Liver (tissue), 3 donors: Measurements from ENCODE around the gene MAPKAPK2.

Source experiments
- EGR1 ChIP-seq, 2 donors: IDR thresholded peaks; 2 replicates each; pipeline ENCODE4 v1.6.1; 2016 to 2018; ENCODE audit warnings: antibody characterized with exemption in 2 of 2, low read depth in 2 of 2
- GABPA ChIP-seq, 2 donors: IDR thresholded peaks in 1 of 2; conservative IDR thresholded peaks in 1 of 2; 2 replicates each; pipeline ENCODE4 v1.6.1; 2016; ENCODE audit warnings: antibody characterized with exemption in 2 of 2, mild to moderate bottlenecking in 1 of 2, moderate library complexity in 1 of 2
- HNF4A ChIP-seq, 2 donors: conservative IDR thresholded peaks; 2 replicates each; pipeline ENCODE4 v1.6.1; 2016; ENCODE audit warnings: antibody characterized with exemption in 2 of 2, mild to moderate bottlenecking in 2 of 2
- RAD21 ChIP-seq, 2 donors: IDR thresholded peaks; 2 replicates each; pipeline ENCODE4 v1.6.1; 2016; ENCODE audit warnings: antibody characterized with exemption in 2 of 2, mild to moderate bottlenecking in 2 of 2
- SP1 ChIP-seq: IDR thresholded peaks from 2 replicates; pipeline ENCODE4 v1.6.1; 2018; ENCODE audit warnings: antibody characterized with exemption, mild to moderate bottlenecking
- YY1 ChIP-seq: IDR thresholded peaks from 2 replicates; pipeline ENCODE4 v1.6.1; 2016; ENCODE audit warnings: antibody characterized with exemption, mild to moderate bottlenecking
- TF ChIP-seq, protein P1 (sequence below): fragments of 150-350 bp; IDR thresholded peaks from 2 replicates; pipeline ENCODE4 v1.5.1; 2017; ENCODE audit warnings: improper control_type of control experiment, low read depth, low read length; ENCODE audit not compliant: missing input control
- TF ChIP-seq, protein P2 (sequence below): IDR thresholded peaks from 2 replicates; pipeline ENCODE4 v1.6.1; 2016; ENCODE audit warnings: antibody characterized with exemption
- TF ChIP-seq, protein P3 (sequence below): IDR thresholded peaks from 2 replicates; pipeline ENCODE4 v1.6.1; 2016; ENCODE audit warnings: antibody characterized with exemption
- TF ChIP-seq, protein P4 (sequence below): IDR thresholded peaks from 2 replicates; pipeline ENCODE4 v1.6.1; 2016; ENCODE audit warnings: antibody characterized with exemption, mild to moderate bottlenecking
- donor health status: healthy.
- donor health status: healthy.

DNA sequence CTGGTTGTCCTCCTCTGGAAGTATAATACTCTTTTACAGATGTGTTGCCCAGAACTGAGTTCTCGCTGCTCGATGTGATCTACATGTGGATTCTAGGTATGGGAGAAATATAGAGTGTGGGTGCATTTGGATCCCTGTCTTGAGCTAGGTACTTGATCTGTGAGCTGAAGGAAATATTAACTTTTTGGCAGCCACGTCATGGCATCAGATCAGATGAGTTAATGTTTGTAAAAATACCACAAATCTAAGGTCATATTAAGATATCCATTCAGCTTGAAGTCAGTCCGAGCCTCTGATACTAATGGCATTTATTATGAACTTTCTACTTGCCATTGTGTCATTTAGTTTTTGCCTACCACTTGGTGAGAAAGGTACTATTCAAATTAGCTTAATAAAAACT lies 24.6 kb downstream of the MAPKAPK2 start:
- TF ChIP-seq, protein P1, sequence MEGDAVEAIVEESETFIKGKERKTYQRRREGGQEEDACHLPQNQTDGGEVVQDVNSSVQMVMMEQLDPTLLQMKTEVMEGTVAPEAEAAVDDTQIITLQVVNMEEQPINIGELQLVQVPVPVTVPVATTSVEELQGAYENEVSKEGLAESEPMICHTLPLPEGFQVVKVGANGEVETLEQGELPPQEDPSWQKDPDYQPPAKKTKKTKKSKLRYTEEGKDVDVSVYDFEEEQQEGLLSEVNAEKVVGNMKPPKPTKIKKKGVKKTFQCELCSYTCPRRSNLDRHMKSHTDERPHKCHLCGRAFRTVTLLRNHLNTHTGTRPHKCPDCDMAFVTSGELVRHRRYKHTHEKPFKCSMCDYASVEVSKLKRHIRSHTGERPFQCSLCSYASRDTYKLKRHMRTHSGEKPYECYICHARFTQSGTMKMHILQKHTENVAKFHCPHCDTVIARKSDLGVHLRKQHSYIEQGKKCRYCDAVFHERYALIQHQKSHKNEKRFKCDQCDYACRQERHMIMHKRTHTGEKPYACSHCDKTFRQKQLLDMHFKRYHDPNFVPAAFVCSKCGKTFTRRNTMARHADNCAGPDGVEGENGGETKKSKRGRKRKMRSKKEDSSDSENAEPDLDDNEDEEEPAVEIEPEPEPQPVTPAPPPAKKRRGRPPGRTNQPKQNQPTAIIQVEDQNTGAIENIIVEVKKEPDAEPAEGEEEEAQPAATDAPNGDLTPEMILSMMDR: no peak
- TF ChIP-seq, protein P2, sequence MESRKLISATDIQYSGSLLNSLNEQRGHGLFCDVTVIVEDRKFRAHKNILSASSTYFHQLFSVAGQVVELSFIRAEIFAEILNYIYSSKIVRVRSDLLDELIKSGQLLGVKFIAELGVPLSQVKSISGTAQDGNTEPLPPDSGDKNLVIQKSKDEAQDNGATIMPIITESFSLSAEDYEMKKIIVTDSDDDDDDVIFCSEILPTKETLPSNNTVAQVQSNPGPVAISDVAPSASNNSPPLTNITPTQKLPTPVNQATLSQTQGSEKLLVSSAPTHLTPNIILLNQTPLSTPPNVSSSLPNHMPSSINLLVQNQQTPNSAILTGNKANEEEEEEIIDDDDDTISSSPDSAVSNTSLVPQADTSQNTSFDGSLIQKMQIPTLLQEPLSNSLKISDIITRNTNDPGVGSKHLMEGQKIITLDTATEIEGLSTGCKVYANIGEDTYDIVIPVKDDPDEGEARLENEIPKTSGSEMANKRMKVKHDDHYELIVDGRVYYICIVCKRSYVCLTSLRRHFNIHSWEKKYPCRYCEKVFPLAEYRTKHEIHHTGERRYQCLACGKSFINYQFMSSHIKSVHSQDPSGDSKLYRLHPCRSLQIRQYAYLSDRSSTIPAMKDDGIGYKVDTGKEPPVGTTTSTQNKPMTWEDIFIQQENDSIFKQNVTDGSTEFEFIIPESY: no peak
- no peak for TF ChIP-seq RAD21 (IDR thresholded peaks at IDR 0.05)
- TF ChIP-seq, protein P3, sequence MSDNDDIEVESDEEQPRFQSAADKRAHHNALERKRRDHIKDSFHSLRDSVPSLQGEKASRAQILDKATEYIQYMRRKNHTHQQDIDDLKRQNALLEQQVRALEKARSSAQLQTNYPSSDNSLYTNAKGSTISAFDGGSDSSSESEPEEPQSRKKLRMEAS: no peak
- TF ChIP-seq HNF4A (conservative IDR thresholded peaks at IDR 0.05): no peak
- TF ChIP-seq EGR1 (IDR thresholded peaks at IDR 0.05; ENCODE audit: low read depth in 2 of 2): no peak
- no peak for TF ChIP-seq YY1
- TF ChIP-seq, protein P4, sequence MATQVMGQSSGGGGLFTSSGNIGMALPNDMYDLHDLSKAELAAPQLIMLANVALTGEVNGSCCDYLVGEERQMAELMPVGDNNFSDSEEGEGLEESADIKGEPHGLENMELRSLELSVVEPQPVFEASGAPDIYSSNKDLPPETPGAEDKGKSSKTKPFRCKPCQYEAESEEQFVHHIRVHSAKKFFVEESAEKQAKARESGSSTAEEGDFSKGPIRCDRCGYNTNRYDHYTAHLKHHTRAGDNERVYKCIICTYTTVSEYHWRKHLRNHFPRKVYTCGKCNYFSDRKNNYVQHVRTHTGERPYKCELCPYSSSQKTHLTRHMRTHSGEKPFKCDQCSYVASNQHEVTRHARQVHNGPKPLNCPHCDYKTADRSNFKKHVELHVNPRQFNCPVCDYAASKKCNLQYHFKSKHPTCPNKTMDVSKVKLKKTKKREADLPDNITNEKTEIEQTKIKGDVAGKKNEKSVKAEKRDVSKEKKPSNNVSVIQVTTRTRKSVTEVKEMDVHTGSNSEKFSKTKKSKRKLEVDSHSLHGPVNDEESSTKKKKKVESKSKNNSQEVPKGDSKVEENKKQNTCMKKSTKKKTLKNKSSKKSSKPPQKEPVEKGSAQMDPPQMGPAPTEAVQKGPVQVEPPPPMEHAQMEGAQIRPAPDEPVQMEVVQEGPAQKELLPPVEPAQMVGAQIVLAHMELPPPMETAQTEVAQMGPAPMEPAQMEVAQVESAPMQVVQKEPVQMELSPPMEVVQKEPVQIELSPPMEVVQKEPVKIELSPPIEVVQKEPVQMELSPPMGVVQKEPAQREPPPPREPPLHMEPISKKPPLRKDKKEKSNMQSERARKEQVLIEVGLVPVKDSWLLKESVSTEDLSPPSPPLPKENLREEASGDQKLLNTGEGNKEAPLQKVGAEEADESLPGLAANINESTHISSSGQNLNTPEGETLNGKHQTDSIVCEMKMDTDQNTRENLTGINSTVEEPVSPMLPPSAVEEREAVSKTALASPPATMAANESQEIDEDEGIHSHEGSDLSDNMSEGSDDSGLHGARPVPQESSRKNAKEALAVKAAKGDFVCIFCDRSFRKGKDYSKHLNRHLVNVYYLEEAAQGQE: no peak
- no peak for TF ChIP-seq GABPA (IDR thresholded peaks at IDR 0.05 in 1 of 2, conservative IDR thresholded peaks at IDR 0.05 in 1 of 2)
- TF ChIP-seq SP1: no peak
